NCI-H1092 (cell line): ENCODE data around the gene CRADD.
"Not testable (repeated sequence)": the region's sequence is repeated elsewhere in the genome, so short reads cannot be mapped to it uniquely, and the experiment has no call there.

Experiments used
- DNase-seq: peaks from one replicate; lab custom pipeline; 2025; lab: John Stamatoyannopoulos, UW

The CRADD gene

GRCh38 chr12:93737457-93738198 is 60.5 kb downstream of the CRADD start:
- DNase-seq = no peak

GRCh38 chr12:93738199-93739058 is 61.3 kb downstream of the CRADD start:
- no peak for DNase-seq

- DNase-seq = no peak
These were observed 63.6 kb downstream of the CRADD start for GRCh38 chr12:93740751-93741150.

- DNase-seq = peak; percentile 2
These were observed 64.5 kb downstream of the CRADD start for GRCh38 chr12:93741659-93742109.

- DNase-seq = peak; percentile 28
These were observed 65.1 kb downstream of the CRADD start for GRCh38 chr12:93742110-93742934.

- no peak for DNase-seq
These were observed 66.2 kb downstream of the CRADD start for GRCh38 chr12:93743229-93743998.

- DNase-seq = no peak
These were observed 67.0 kb downstream of the CRADD start for GRCh38 chr12:93743999-93744689.

GRCh38 chr12:93745286-93745685 is 68.1 kb downstream of the CRADD start:
- DNase-seq = no peak

- no peak for DNase-seq
These were observed 69.5 kb downstream of the CRADD start for GRCh38 chr12:93746572-93747168.

- no peak for DNase-seq
These were observed 71.7 kb downstream of the CRADD start for GRCh38 chr12:93748672-93749383.

- no peak for DNase-seq
These were observed 72.3 kb downstream of the CRADD start for GRCh38 chr12:93749515-93749914.

- no peak for DNase-seq
These were observed 72.9 kb downstream of the CRADD start for GRCh38 chr12:93750056-93750455.

- DNase-seq = no peak
These were observed 74.9 kb downstream of the CRADD start for GRCh38 chr12:93751864-93752610.

GRCh38 chr12:93753285-93753684 is 76.1 kb downstream of the CRADD start:
- DNase-seq = no peak

- DNase-seq = no peak
These were observed 76.8 kb downstream of the CRADD start for GRCh38 chr12:93753838-93754429.

- DNase-seq = not testable (repeated sequence)
These were observed 77.7 kb downstream of the CRADD start for GRCh38 chr12:93754859-93755258.

- no peak for DNase-seq
These were observed 79.1 kb downstream of the CRADD start for GRCh38 chr12:93756288-93756687.
